ENCODE results near the gene SLC9C2.
"Not testable (repeated sequence)": the region's sequence is repeated elsewhere in the genome, so short reads cannot be mapped to it uniquely, and the experiment has no call there.

The SLC9C2 gene

GRCh38 chr1:173469656-173470055 is 133.2 kb downstream of the SLC9C2 start:
- DNase-seq, result no peak
- TF ChIP-seq CTCF (IDR thresholded peaks at IDR 0.05), result no peak
- Mint-ChIP-seq H3K4me3 (no peak overlapping the region), H3K4me1 (peaks cover 15% of the 10 kb centered on the region), H3K27ac (no peak overlapping the region), H3K36me3 (ENCODE audit: low read depth) (peaks cover 79% of the 10 kb centered on the region), H3K9me3 (peaks cover 72% of the 10 kb centered on the region), H3K27me3 (ENCODE audit: low read depth, poor library complexity) (no peaks in the 10 kb centered on the region)

GRCh38 chr1:173467426-173467825 is 135.4 kb downstream of the SLC9C2 start:
- no peak for TF ChIP-seq CTCF (IDR thresholded peaks at IDR 0.05)
- Mint-ChIP-seq H3K36me3 (ENCODE audit: low read depth) (peaks cover 91% of the 10 kb centered on the region), H3K27ac (no peak overlapping the region), H3K4me1 (no peaks in the 10 kb centered on the region), H3K4me3 (no peak overlapping the region), H3K27me3 (ENCODE audit: low read depth, poor library complexity) (no peaks in the 10 kb centered on the region), H3K9me3 (peaks cover 94% of the 10 kb centered on the region)
- no peak for DNase-seq

DNA sequence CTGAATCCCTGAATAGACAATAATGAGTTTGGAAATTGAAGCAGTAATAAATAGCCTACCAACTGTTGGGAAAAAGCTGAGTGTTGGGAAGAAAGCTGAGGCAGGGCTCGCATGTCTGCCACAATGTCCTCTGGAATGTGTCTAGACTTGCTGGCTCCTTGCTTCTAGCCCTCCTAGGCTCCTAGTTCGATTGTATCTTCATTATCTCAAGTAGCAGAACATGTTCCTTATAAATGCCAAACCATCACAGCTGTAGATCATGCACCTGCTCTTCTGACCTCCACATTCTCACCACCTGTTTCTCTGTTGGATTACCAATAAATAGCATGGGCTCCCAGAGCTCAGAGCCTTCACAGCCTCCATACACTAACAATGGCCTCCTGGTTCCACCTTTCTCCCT is 138.7 kb downstream of the SLC9C2 start:
- Mint-ChIP-seq H3K9me3 (peaks cover 72% of the 10 kb centered on the region), H3K36me3 (ENCODE audit: low read depth) (peaks cover 88% of the 10 kb centered on the region)
- not testable (repeated sequence) for H3K4me3 Mint-ChIP-seq; H3K27ac Mint-ChIP-seq; H3K27me3 Mint-ChIP-seq (ENCODE audit: low read depth, poor library complexity); H3K4me1 Mint-ChIP-seq; DNase-seq

- H3K27me3 Mint-ChIP-seq (ENCODE audit: low read depth, poor library complexity); H3K4me3 Mint-ChIP-seq; H3K27ac Mint-ChIP-seq; DNase-seq; H3K4me1 Mint-ChIP-seq: not testable (repeated sequence)
- H3K36me3 Mint-ChIP-seq (ENCODE audit: low read depth), result peaks cover 79% of the 10 kb centered on the region
- peaks cover 61% of the 10 kb centered on the region for H3K9me3 Mint-ChIP-seq
These were observed 140.2 kb downstream of the SLC9C2 start for GRCh38 chr1:173462666-173463065.

GRCh38 chr1:173459885-173460284 is 143.0 kb downstream of the SLC9C2 start:
- no peak overlapping the region for H3K4me3 Mint-ChIP-seq
- TF ChIP-seq CTCF (IDR thresholded peaks at IDR 0.05), result no peak
- H3K36me3 Mint-ChIP-seq (ENCODE audit: low read depth), result peaks cover 70% of the 10 kb centered on the region
- no peak overlapping the region for H3K27ac Mint-ChIP-seq
- H3K27me3 Mint-ChIP-seq (ENCODE audit: low read depth, poor library complexity), result peaks cover 3% of the 10 kb centered on the region
- DNase-seq, result no peak
- no peaks in the 10 kb centered on the region for H3K4me1 Mint-ChIP-seq
- peaks cover 37% of the 10 kb centered on the region for H3K9me3 Mint-ChIP-seq

DNA sequence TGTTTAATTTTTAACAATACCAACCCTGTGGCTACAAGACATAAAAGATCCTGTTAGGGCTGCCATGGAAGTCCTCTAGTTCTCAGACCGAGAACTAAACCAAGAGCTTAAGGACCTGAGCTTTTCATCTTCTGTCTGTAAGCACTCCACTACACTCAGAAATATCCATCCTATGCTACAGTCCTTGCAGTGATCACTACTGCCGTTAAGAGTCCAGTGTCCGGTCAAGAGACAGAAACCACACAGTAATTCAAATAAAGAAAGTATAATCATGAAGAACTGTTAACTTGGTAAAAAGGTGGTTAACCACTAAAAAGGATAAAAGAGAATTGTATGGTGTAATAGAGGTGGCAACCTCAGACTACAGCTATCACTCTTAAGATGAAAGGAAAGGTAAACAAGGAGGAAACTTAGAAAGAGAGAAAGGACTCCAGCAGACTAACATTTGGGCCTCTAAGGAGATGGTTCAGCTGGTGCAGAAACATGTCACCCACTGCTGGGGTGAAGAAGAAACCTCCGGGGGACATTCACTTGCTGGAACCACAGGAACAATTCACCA is 147.8 kb downstream of the SLC9C2 start:
- Mint-ChIP-seq H3K27me3 (ENCODE audit: low read depth, poor library complexity) (peaks cover 3% of the 10 kb centered on the region), H3K4me1 (no peaks in the 10 kb centered on the region), H3K36me3 (ENCODE audit: low read depth) (peaks cover 27% of the 10 kb centered on the region), H3K27ac (no peak overlapping the region), H3K4me3 (no peak overlapping the region), H3K9me3 (peaks cover 3% of the 10 kb centered on the region)
- DNase-seq, result no peak
- no peak for TF ChIP-seq CTCF (IDR thresholded peaks at IDR 0.05)

- no peak for DNase-seq
- Mint-ChIP-seq H3K4me3 (no peak overlapping the region), H3K27me3 (ENCODE audit: low read depth, poor library complexity) (no peaks in the 10 kb centered on the region), H3K27ac (no peak overlapping the region), H3K36me3 (ENCODE audit: low read depth) (peaks cover 17% of the 10 kb centered on the region), H3K9me3 (peaks cover 3% of the 10 kb centered on the region), H3K4me1 (no peaks in the 10 kb centered on the region)
- TF ChIP-seq CTCF (IDR thresholded peaks at IDR 0.05), result no peak
These were observed 148.9 kb downstream of the SLC9C2 start for GRCh38 chr1:173453982-173454381.

All from nephron progenitor cell (in vitro differentiated cells).